Ovary (tissue), 9 donors: ENCODE results near the gene U2SURP. TPM values are rescaled to one million over a fixed set of nuclear protein-coding genes. Genes with fewer than 3 reads are reported as not detected.

Experiments used
- DNase-seq, 5 donors: peaks; one replicate each; pipeline ENCODE4 v3.0.0-alpha.2; 2019 to 2020
- H3K27ac ChIP-seq, 2 donors: fragments of 200-600 bp; one replicate each; pipeline versions ENCODE4 v1.5.1 to v1.8.0; 2019 to 2022
- H3K27me3 ChIP-seq: fragments of 200-600 bp; one replicate; pipeline ENCODE4 v1.8.0; 2022
- H3K36me3 ChIP-seq: fragments of 200-600 bp; sonication (generic); one replicate; pipeline ENCODE4 v1.5.1; 2019
- H3K4me1 ChIP-seq: one replicate; pipeline ENCODE4 v1.8.1; 2013; ENCODE audit warnings: mild to moderate bottlenecking, moderate library complexity; ENCODE audit not compliant: insufficient read depth
- H3K4me3 ChIP-seq: fragments of 200-600 bp; sonication (generic); one replicate; pipeline ENCODE4 v1.5.1; 2017
- H3K9me3 ChIP-seq, 2 donors: fragments of 200-600 bp in 1 of 2; sonication (generic) in 1 of 2; one replicate each; pipeline versions ENCODE4 v1.5.1 to v1.8.1; 2013 to 2019; ENCODE audit warnings: mild to moderate bottlenecking in 1 of 2, moderate library complexity in 1 of 2
- EP300 ChIP-seq: sonication (generic); formaldehyde crosslinking; IDR thresholded peaks from one replicate; pipeline ENCODE4 v1.6.1; 2017; ENCODE audit warnings: antibody characterized with exemption
- POLR2A ChIP-seq: fragments of 450-650 bp; IDR thresholded peaks from one replicate; pipeline ENCODE4 v1.6.1; 2017; ENCODE audit warnings: antibody characterized with exemption, mild to moderate bottlenecking, moderate library complexity
- WGBS, 3 donors: extraction: QIAGEN DNeasy Blood & Tissue Kit in 1 of 3; methylation state at CpG; one replicate each; pipeline versions ENCODE4 v1.1.5 to v1.1.7; 2013 to 2017; 5-methylcytosine and 5-hydroxymethylcytosine counted together
- intact Hi-C, 4 donors: fragments of 100-400 bp; cut with DNase I; formaldehyde crosslinking; loops; one replicate each; pipeline versions ENCODE4 v1.11.0 to v1.15.1; 2022 to 2023
- polyA plus RNA-seq, 2 donors: library from polyadenylated mRNA; stranded (reverse); fragments of 200-250 nt in 1 of 2; fragments of 350-450 nt in 1 of 2; fragmentation: Illumina TruSeq in 1 of 2; extraction: RNeasy Lipid Tissue Mini Kit (QIAGEN cat#74804) in 1 of 2; gene quantifications; one replicate each; pipeline ENCODE4 v1.2.3, GENCODE V29; 2013 to 2014
- total RNA-seq, 7 donors: library from RNA; depleted of rRNA in 2 of 7; stranded (reverse); fragments of >200 nt in 2 of 7; fragmentation: NEBNext Ultra II Directional in 3 of 7; extraction: Animal tissue kit (Norgen Biotek cat#: 25700) in 3 of 7; gene quantifications; one replicate each; pipeline versions ENCODE4 v1.1.0 to v1.2.4, GENCODE V29; 2016 to 2023
- TF ChIP-seq, protein P1 (sequence below), 3 donors: fragments of 450-650 bp in 2 of 3; fragments of 200-600 bp in 1 of 3; IDR thresholded peaks; one replicate each; pipeline versions ENCODE4 v1.5.1 to v1.8.0; 2016 to 2022; ENCODE audit warnings: antibody characterized with exemption in 3 of 3, mild to moderate bottlenecking in 1 of 3
- donor health status: DM: no; HTN: no; CAD: no; lungs with moderate emphysema.
- donor health status: DM: no; HTN: no; CAD: no.
- donor health status: Bipolar disorder and iron deficiency.
- donor health status: DM: yes; HTN: yes; CAD: no.
- donor health status: DM: no; HTN: no; CAD: no.
- donor health status: DM: yes; HTN: yes; CAD: no.

Gene U2SURP
- total and polyA plus RNA-seq, 9 donors: 32.3 to 117 (median 92.5) TPM

DNA sequence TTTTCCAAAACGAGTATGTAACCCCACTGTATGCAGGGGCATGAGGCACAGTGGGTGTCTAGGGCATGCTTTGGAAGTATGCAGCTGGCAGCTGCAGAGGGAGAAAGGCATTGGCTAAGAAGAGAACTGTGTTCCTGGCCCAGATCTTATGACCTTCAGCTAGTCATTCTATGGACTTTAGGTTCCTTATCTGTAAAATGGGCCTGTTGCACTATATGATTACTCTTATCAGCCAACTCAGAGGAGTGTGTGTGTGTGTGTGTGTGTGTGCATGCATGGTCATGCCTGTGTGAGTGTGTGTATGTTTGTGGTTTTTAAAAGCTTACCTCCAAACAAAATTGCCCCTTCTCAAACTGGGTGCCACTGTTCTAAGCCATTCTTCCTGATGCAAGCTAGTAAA is 90.8 kb downstream of the U2SURP start:
- H3K9me3 ChIP-seq: no peaks in the 10 kb centered on the region
- no peaks in the 10 kb centered on the region for H3K27me3 ChIP-seq
- no peak overlapping the region for H3K27ac ChIP-seq
- intact Hi-C loops: no loop called here
- no peaks in the 10 kb centered on the region for H3K36me3 ChIP-seq
- TF ChIP-seq EP300: no peak
- TF ChIP-seq, protein P1, sequence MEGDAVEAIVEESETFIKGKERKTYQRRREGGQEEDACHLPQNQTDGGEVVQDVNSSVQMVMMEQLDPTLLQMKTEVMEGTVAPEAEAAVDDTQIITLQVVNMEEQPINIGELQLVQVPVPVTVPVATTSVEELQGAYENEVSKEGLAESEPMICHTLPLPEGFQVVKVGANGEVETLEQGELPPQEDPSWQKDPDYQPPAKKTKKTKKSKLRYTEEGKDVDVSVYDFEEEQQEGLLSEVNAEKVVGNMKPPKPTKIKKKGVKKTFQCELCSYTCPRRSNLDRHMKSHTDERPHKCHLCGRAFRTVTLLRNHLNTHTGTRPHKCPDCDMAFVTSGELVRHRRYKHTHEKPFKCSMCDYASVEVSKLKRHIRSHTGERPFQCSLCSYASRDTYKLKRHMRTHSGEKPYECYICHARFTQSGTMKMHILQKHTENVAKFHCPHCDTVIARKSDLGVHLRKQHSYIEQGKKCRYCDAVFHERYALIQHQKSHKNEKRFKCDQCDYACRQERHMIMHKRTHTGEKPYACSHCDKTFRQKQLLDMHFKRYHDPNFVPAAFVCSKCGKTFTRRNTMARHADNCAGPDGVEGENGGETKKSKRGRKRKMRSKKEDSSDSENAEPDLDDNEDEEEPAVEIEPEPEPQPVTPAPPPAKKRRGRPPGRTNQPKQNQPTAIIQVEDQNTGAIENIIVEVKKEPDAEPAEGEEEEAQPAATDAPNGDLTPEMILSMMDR (IDR thresholded peaks at IDR 0.05): no peak
- TF ChIP-seq POLR2A: no peak
- no peaks in the 10 kb centered on the region for H3K4me1 ChIP-seq
- no peak overlapping the region for H3K4me3 ChIP-seq
- WGBS, 3 donors: 74 to 90% (median 77%) methylated on average over 1 of the region's 1 CpG
- DNase-seq: no peak

DNA sequence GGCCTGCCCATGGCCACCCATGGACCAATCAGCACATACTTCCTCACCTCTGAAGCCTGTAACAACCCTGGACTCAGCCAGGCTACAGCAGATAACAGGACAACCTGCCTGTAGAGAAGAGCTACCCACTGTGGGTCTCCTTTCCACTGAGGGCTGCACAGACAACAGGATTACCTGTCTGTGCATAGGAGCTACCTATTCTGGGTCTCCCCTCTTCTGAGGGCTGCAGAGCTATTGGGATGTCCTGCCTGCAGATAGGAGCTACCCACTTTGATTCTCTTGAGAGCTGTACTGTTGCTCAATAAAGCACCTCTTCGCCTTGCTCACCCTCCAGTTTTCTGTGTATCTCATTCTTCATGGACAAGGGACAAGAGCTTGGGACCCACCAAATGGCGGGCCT is 94.4 kb downstream of the U2SURP start:
- no peaks in the 10 kb centered on the region for H3K36me3 ChIP-seq
- H3K4me1 ChIP-seq: no peaks in the 10 kb centered on the region
- intact Hi-C loops: no loop called here
- H3K27ac ChIP-seq: no peak overlapping the region
- WGBS, 3 donors: 82 to 98% (median 95%) methylated on average over 2 of the region's 2 CpGs
- no peaks in the 10 kb centered on the region for H3K9me3 ChIP-seq
- H3K27me3 ChIP-seq: no peaks in the 10 kb centered on the region
- no peak overlapping the region for H3K4me3 ChIP-seq
- no peak for TF ChIP-seq EP300
- TF ChIP-seq, protein P1 (IDR thresholded peaks at IDR 0.05): no peak
- no peak for TF ChIP-seq POLR2A
- no peak for DNase-seq

DNA sequence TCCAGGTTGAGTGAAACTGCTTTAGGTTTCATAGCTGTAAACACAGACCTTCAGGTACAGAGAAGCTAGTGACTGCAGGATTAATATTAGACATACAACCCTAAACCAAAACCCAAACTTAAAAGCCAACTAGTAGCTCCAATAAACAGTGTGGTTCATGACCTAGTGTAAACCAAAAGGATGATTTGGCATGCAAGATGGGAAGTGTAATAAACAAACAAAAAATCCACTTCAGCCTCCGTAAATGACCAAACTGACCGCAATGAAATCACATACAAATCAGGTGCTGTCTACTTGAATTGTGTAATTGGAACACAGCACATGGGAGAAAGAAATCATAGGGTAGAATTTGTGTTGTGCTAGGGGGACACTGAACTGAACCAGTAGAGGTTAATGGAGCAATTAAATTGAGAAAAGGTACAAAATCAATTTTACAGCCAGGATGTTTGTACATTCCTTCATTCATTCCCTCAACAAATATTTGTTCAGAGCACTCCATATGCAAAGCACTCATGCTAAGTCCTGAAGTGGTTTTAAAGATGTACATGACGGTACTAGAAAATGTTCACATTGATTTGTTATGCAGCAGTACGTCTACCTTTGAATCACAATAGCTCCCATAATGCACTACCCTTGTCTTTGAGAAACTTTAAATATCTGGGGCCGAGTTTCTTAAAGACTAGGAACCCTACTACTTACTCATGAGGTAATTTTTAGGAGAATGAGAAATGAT is 96.8 kb downstream of the U2SURP start:
- Histone ChIP-seq H3K9me3 (no peaks in the 10 kb centered on the region), H3K27ac (no peak overlapping the region), H3K27me3 (no peaks in the 10 kb centered on the region), H3K4me3 (no peak overlapping the region), H3K4me1 (no peaks in the 10 kb centered on the region), H3K36me3 (no peaks in the 10 kb centered on the region)
- TF ChIP-seq POLR2A: no peak
- TF ChIP-seq, protein P1 (IDR thresholded peaks at IDR 0.05): no peak
- TF ChIP-seq EP300: no peak
- intact Hi-C loops: no loop called here
- WGBS, 3 donors: 85 to 88% (median 87%) methylated on average over 5 of the region's 5 CpGs
- DNase-seq: no peak

DNA sequence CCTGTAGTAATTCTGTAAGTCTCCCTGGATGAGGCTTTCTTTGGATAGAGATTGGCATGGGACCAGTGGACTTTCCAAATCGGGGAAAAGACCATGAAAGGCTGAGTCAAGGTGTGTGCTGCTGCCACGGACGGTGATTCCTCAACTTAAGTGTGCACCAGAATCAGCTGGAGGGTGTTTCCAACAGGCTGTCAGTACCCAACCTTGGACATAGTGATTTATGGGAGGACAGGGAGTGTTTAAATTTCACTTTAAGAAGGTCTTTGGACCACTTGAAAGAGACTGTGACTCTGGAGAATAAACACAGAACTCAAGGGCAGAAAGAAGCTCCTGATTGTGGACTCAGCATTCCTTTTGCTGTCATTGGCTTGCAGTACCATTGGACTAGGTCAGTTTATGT is 97.8 kb downstream of the U2SURP start:
- intact Hi-C loops: no loop called here
- Histone ChIP-seq H3K27me3 (no peaks in the 10 kb centered on the region), H3K4me3 (no peak overlapping the region), H3K4me1 (no peaks in the 10 kb centered on the region), H3K9me3 (peaks cover 0 to 3% of the 10 kb centered on the region in 2 donors), H3K36me3 (no peaks in the 10 kb centered on the region), H3K27ac (no peak overlapping the region)
- TF ChIP-seq EP300: no peak
- TF ChIP-seq, protein P1 (IDR thresholded peaks at IDR 0.05): no peak
- no peak for TF ChIP-seq POLR2A
- 51 to 59% (median 56%) methylated on average over 3 of the region's 3 CpGs for WGBS, 3 donors
- DNase-seq: no peak
